Ovary (tissue), 9 donors: ENCODE measurements around the gene OVCA2. TPM values are rescaled to one million over a fixed set of nuclear protein-coding genes. Genes with fewer than 3 reads are reported as not detected.

Experiments
- DNase-seq, 5 donors: peaks; one replicate each; pipeline ENCODE4 v3.0.0-alpha.2; 2019 to 2020
- H3K27ac ChIP-seq, 2 donors: fragments of 200-600 bp; one replicate each; pipeline versions ENCODE4 v1.5.1 to v1.8.0; 2019 to 2022
- H3K27me3 ChIP-seq: fragments of 200-600 bp; one replicate; pipeline ENCODE4 v1.8.0; 2022
- H3K36me3 ChIP-seq: fragments of 200-600 bp; sonication (generic); one replicate; pipeline ENCODE4 v1.5.1; 2019
- H3K4me1 ChIP-seq: one replicate; pipeline ENCODE4 v1.8.1; 2013; ENCODE audit warnings: mild to moderate bottlenecking, moderate library complexity; ENCODE audit not compliant: insufficient read depth
- H3K4me3 ChIP-seq: fragments of 200-600 bp; sonication (generic); one replicate; pipeline ENCODE4 v1.5.1; 2017
- H3K9me3 ChIP-seq, 2 donors: fragments of 200-600 bp in 1 of 2; sonication (generic) in 1 of 2; one replicate each; pipeline versions ENCODE4 v1.5.1 to v1.8.1; 2013 to 2019; ENCODE audit warnings: mild to moderate bottlenecking in 1 of 2, moderate library complexity in 1 of 2
- EP300 ChIP-seq: sonication (generic); formaldehyde crosslinking; IDR thresholded peaks from one replicate; pipeline ENCODE4 v1.6.1; 2017; ENCODE audit warnings: antibody characterized with exemption
- POLR2A ChIP-seq: fragments of 450-650 bp; IDR thresholded peaks from one replicate; pipeline ENCODE4 v1.6.1; 2017; ENCODE audit warnings: antibody characterized with exemption, mild to moderate bottlenecking, moderate library complexity
- WGBS, 3 donors: extraction: QIAGEN DNeasy Blood & Tissue Kit in 1 of 3; methylation state at CpG; one replicate each; pipeline versions ENCODE4 v1.1.5 to v1.1.7; 2013 to 2017; 5-methylcytosine and 5-hydroxymethylcytosine counted together
- intact Hi-C, 4 donors: fragments of 100-400 bp; cut with DNase I; formaldehyde crosslinking; loops; one replicate each; pipeline versions ENCODE4 v1.11.0 to v1.15.1; 2022 to 2023
- polyA plus RNA-seq, 2 donors: library from polyadenylated mRNA; stranded (reverse); fragments of 200-250 nt in 1 of 2; fragments of 350-450 nt in 1 of 2; fragmentation: Illumina TruSeq in 1 of 2; extraction: RNeasy Lipid Tissue Mini Kit (QIAGEN cat#74804) in 1 of 2; gene quantifications; one replicate each; pipeline ENCODE4 v1.2.3, GENCODE V29; 2013 to 2014
- total RNA-seq, 7 donors: library from RNA; depleted of rRNA in 2 of 7; stranded (reverse); fragments of >200 nt in 2 of 7; fragmentation: NEBNext Ultra II Directional in 3 of 7; extraction: Animal tissue kit (Norgen Biotek cat#: 25700) in 3 of 7; gene quantifications; one replicate each; pipeline versions ENCODE4 v1.1.0 to v1.2.4, GENCODE V29; 2016 to 2023
- TF ChIP-seq, protein P1 (sequence below), 3 donors: fragments of 450-650 bp in 2 of 3; fragments of 200-600 bp in 1 of 3; IDR thresholded peaks; one replicate each; pipeline versions ENCODE4 v1.5.1 to v1.8.0; 2016 to 2022; ENCODE audit warnings: antibody characterized with exemption in 3 of 3, mild to moderate bottlenecking in 1 of 3
- donor health status: DM: no; HTN: no; CAD: no; lungs with moderate emphysema.
- donor health status: DM: no; HTN: no; CAD: no.
- donor health status: Bipolar disorder and iron deficiency.
- donor health status: DM: yes; HTN: yes; CAD: no.
- donor health status: DM: no; HTN: no; CAD: no.
- donor health status: DM: yes; HTN: yes; CAD: no.

OVCA2 gene
- total and polyA plus RNA-seq, 9 donors, result 13.2 to 28.3 (median 21.2) TPM

DNA sequence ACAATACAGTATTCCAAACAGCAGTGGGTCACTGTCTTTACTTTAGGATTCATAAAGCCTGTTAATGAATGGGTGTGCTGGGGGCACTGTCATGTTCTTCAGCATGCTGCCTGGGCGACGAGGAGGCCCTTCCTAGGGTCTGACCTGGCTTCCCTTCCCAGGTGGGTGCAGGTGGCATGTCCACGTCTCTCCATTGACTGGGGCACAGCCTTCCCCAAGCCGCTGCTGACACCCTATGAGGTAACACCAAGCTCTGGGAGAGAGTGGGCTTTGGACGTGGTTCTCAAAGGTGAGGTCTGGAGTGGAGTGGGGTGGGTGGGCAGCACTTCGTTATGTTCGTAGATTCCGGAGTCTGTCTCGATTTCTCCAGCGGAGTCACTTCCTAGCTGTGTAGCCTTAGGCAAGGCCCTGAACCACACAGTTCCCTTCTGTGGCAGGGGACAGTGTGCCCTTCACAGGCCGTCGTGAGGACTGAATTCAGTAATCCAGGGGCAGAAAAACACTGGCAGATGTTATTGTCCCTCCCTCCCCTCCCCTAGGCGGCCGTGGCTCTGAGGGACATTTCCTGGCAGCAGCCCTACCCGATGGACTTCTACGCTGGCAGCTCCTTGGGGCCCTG is 771 bp upstream of the OVCA2 start:
- Histone ChIP-seq H3K4me3 (peak overlapping the region; percentile 82), H3K36me3 (no peaks in the 10 kb centered on the region), H3K27me3 (no peaks in the 10 kb centered on the region), H3K9me3 (no peaks in the 10 kb centered on the region), H3K27ac (peak overlapping the region; percentile 29 to 82), H3K4me1 (peaks cover 6% of the 10 kb centered on the region)
- intact Hi-C loops, result no loop called here
- TF ChIP-seq POLR2A, result no peak
- TF ChIP-seq, protein P1, sequence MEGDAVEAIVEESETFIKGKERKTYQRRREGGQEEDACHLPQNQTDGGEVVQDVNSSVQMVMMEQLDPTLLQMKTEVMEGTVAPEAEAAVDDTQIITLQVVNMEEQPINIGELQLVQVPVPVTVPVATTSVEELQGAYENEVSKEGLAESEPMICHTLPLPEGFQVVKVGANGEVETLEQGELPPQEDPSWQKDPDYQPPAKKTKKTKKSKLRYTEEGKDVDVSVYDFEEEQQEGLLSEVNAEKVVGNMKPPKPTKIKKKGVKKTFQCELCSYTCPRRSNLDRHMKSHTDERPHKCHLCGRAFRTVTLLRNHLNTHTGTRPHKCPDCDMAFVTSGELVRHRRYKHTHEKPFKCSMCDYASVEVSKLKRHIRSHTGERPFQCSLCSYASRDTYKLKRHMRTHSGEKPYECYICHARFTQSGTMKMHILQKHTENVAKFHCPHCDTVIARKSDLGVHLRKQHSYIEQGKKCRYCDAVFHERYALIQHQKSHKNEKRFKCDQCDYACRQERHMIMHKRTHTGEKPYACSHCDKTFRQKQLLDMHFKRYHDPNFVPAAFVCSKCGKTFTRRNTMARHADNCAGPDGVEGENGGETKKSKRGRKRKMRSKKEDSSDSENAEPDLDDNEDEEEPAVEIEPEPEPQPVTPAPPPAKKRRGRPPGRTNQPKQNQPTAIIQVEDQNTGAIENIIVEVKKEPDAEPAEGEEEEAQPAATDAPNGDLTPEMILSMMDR (IDR thresholded peaks at IDR 0.05), result no peak
- no peak for TF ChIP-seq EP300
- 41 to 53% (median 48%) methylated on average over 15 to 16 of the region's 16 CpGs for WGBS, 3 donors
- peak in 2 of 5 donors; percentile 46 to 54 for DNase-seq

DNA sequence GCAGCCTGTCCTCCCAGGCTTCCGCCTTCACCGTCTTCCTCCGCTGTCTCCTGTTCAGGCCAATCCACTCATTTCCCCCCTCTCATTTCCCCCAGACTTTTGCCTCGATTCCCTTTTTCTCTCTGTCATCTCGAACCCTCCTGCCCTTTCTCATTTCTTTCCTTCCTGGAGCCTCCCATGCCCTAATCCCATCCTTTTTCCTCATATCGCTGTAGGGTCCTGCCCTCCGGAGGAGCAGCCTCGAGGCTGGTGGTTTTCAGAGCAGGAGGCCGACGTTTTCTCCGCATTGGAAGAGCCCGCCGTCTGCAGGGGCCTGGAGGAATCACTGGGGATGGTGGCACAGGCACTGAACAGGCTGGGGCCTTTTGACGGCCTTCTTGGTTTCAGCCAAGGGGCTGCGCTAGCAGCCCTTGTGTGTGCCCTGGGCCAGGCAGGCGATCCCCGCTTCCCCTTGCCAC is 597 bp downstream of the OVCA2 start:
- H3K4me1 ChIP-seq, result peaks cover 6% of the 10 kb centered on the region
- no peaks in the 10 kb centered on the region for H3K27me3 ChIP-seq
- intact Hi-C loops, result no loop called here
- no peaks in the 10 kb centered on the region for H3K9me3 ChIP-seq
- H3K27ac ChIP-seq, result peak overlapping the region; percentile 77 to 82
- peak in 3 of 5 donors; percentile 38 to 52 (median 46) for DNase-seq
- TF ChIP-seq EP300 (no peak), POLR2A (no peak)
- TF ChIP-seq, protein P1 (IDR thresholded peaks at IDR 0.05), result no peak
- H3K36me3 ChIP-seq, result no peaks in the 10 kb centered on the region
- WGBS, 3 donors, result 13 to 17% (median 13%) methylated on average over 17 of the region's 17 CpGs
- H3K4me3 ChIP-seq, result peak overlapping the region; percentile 82

DNA sequence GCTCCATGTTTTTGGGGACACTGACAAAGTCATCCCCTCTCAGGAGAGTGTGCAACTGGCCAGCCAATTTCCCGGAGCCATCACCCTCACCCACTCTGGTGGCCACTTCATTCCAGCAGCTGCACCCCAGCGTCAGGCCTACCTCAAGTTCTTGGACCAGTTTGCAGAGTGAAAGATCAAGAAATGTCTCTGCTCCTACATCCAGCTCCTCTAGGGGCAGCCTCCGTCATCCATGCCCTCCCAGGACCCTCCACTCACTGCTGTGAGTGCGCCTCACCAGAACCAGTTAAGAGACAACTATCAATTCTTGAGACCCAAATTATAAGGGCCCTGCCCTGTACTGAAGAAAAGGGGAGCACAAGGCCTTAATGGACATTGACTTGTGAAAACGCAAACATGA is 1.1 kb downstream of the OVCA2 start:
- WGBS, 3 donors, result 70 to 80% (median 70%) methylated on average over 5 of the region's 5 CpGs

DNA sequence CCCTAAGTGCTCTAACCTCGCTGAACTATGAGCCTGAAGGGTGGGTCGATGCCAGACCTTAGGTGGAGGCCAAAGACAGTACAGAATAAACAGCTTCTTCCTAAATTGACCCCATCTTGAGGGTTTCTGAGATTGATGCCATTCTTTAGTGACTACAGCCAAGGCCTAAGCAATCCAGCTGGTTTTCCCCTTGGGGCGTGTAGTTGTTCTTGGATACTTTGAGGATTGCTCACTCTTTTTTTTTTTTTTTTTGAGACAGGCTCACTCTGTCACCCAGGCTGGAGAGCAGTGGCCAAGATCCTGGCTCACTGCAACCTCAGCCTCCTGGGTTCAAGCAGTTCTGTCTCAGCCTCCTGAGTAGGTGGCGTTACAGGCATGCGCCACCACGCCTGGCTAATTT is 2.0 kb downstream of the OVCA2 start:
- H3K27ac ChIP-seq, result no peak overlapping the region
- H3K9me3 ChIP-seq, result no peaks in the 10 kb centered on the region
- H3K27me3 ChIP-seq, result no peaks in the 10 kb centered on the region
- intact Hi-C loops, result no loop called here
- TF ChIP-seq, protein P1 (IDR thresholded peaks at IDR 0.05), result no peak
- TF ChIP-seq EP300, result no peak
- TF ChIP-seq POLR2A, result no peak
- DNase-seq, result no peak
- H3K4me3 ChIP-seq, result no peak overlapping the region
- no peaks in the 10 kb centered on the region for H3K36me3 ChIP-seq
- H3K4me1 ChIP-seq, result peaks cover 7% of the 10 kb centered on the region
- 75 to 83% (median 77%) methylated on average over 6 of the region's 6 CpGs for WGBS, 3 donors

More for the DNA sequence above, 1.1 kb downstream of the OVCA2 start:
- TF ChIP-seq POLR2A (no peak), EP300 (no peak)
- TF ChIP-seq, protein P1 (IDR thresholded peaks at IDR 0.05), result no peak
- Histone ChIP-seq H3K4me3 (no peak overlapping the region), H3K9me3 (no peaks in the 10 kb centered on the region), H3K36me3 (no peaks in the 10 kb centered on the region), H3K27me3 (no peaks in the 10 kb centered on the region), H3K4me1 (peaks cover 6% of the 10 kb centered on the region), H3K27ac (peak overlapping the region in 1 of 2 donors; percentile 77)
- intact Hi-C loops, result no loop called here
- peak in 1 of 5 donors; percentile 33 for DNase-seq
